Fibroblast of pulmonary artery (primary cell): ENCODE measurements around the gene TGIF1.

Source experiments
- DNase-seq: peaks from one replicate; pipeline ENCODE4 v3.0.0-alpha.2; 2010; ENCODE audit warnings: low read depth
- H3K4me3 ChIP-seq: replicated peaks from 2 replicates; pipeline ENCODE4 v1.5.1; 2011; ENCODE audit warnings: low read depth, mild to moderate bottlenecking, control low read depth, low read length, moderate library complexity
- TF ChIP-seq, protein P1 (sequence below): IDR thresholded peaks from 2 replicates; pipeline ENCODE4 v1.5.1; 2011; ENCODE audit warnings: mild to moderate bottlenecking, control low read depth, low read length, inconsistent platforms; ENCODE audit errors: missing control alignments

The TGIF1 gene

DNA sequence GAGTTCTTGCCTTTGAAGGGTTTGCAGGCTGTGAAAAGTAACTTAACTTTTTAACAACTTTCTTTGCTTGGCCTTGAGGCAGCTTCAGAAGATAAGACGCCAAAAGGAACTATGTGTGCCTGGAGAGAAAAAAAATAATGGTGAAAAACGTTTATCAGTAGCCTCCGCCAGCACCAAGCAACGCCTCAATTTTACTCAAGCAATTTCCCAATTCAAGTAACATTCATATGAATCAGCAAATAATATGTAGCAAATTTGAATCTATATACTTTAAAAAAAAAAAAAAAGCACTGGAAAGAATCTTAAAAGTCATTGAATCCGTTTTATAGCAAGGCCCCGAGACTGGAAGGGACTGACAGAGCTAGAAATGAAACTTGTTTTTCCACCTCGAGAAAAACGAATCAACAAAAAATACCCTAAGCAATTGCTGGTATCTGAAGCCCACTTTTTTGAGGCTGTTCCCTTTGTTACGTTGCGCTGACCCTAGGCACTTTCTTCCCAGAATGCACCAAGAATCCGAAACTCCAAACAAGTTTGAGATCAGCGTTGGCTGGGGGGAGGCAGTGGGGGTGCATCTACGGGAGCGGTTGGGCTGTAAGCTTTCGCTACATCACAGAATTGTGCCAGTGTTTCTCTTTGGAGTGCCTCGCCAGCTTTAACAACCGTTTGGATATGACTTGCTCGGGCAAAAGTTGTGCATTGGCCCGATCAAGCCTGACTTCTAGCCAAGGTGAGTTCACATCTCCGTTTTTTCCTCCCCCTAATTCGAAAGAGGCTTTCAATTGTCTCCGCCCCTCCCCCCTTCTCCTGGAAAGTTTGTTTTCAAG, 2.7 kb upstream of the TGIF1 start:
- H3K4me3 ChIP-seq = peak overlapping the region; percentile 83
- TF ChIP-seq, protein P1, sequence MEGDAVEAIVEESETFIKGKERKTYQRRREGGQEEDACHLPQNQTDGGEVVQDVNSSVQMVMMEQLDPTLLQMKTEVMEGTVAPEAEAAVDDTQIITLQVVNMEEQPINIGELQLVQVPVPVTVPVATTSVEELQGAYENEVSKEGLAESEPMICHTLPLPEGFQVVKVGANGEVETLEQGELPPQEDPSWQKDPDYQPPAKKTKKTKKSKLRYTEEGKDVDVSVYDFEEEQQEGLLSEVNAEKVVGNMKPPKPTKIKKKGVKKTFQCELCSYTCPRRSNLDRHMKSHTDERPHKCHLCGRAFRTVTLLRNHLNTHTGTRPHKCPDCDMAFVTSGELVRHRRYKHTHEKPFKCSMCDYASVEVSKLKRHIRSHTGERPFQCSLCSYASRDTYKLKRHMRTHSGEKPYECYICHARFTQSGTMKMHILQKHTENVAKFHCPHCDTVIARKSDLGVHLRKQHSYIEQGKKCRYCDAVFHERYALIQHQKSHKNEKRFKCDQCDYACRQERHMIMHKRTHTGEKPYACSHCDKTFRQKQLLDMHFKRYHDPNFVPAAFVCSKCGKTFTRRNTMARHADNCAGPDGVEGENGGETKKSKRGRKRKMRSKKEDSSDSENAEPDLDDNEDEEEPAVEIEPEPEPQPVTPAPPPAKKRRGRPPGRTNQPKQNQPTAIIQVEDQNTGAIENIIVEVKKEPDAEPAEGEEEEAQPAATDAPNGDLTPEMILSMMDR = no peak
- DNase-seq = peak; percentile 84

DNA sequence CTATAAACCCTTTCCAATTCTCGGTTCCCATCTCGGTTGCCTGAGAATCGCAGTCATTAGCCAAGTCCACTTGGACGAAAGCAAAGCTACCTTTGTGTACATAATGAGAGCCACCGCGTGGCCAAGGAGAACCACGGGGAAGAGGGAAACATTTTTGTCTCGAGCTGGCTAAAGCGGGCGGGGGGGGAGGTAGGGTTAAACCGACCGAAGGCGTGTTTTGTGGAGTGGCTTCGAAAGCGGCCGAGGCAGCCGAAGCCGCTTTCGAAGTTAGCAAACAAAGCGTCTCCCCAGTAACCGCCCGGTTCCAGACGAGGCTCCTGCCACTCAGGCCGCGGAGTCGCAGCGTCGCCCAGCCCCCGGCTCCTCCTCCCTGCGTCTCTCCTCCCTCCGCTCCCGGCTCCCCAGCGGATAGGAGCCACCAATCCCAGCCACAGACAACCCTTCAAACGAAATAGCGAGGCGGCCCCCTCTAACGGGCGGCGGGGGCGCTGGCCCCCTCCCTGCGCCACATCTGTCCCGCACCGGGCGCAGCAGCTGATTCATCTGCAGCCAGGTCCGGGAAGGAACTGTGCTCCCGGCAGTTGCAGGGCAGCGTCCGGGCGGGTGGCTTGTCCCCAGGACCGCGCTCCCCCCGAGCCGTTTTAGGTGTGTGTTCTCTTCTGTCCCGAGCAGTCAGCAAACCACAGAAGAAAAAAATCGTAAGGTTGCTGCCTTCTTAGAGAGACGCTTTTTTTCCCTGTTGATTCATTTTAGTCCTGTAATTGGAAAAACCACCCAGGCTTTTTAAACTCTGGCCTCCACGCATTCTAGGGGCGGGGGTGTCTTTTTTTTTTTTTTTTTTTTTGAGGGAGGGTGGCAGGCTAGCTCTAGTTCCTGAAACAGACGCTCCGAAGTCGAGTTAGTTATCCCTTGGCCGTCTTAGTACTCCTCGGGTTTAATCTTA, 1.8 kb upstream of the TGIF1 start:
- H3K4me3 ChIP-seq = peak overlapping the region; percentile 83
- peak; percentile 98 for DNase-seq

DNA sequence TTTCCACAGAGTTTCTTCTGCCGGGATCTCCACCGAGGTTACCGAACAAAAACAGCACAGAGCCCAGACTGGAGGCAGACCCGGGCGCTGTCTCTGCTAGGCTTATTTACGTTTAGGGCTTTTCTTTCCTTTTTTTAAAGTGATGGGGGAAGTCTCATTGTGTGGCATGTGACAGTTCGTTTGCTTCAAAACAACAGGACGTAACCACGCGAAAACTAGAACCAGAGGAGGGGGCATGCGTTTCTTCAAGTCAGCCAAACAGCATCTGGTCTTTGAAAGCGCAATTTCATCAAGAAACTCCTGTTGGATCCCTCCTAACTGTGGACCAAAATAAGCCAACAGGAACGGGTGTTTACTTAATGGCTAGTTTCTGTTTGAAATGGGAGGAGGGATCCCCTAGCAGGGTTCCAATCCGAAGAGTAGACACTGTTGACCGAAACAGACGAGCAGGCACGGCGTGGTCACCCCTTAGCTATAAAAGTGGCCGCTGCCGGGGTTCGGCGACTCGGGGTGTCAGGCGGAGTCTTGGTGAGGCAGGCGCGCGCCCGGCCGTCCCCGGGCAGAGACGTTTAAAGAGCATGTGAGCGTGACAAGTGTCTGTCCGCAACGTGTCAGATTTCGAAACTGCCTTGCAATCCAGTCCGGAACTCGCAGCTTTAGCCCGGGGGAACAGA, 997 bp upstream of the TGIF1 start:
- DNase-seq = peak; percentile 92
- peak overlapping the region; percentile 83 for H3K4me3 ChIP-seq
- TF ChIP-seq, protein P1 = no peak

More for the DNA sequence above, 1.8 kb upstream of the TGIF1 start:
- TF ChIP-seq, protein P1 = peak; percentile 4

DNA sequence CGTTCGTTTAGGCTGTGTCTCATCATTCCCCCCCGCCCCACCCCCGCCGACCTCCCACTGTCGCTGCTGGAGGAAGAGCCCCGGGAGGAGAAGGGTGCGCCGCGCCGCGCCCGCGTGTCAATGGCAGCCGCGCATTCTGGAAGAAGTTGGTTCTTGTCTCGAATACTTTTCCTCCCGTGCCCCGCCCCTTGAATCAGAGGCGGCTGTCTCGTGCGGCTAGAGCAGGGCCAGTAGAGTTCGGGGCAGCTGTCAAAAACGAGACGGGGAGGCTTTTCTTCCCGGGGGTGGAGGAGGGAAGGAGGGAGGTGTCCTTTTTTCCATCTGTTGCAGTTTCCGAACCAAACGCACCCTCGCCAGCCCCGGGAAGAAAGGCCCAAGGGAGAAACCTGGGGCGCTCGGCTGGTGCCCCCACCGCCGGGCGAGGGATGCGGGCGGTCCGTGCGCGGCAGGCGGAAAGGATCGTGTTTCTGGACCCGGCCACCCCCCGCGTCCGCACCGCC, 410 bp upstream of the TGIF1 start:
- TF ChIP-seq, protein P1 = no peak
- peak; percentile 87 for DNase-seq
- H3K4me3 ChIP-seq = peak overlapping the region; percentile 83

DNA sequence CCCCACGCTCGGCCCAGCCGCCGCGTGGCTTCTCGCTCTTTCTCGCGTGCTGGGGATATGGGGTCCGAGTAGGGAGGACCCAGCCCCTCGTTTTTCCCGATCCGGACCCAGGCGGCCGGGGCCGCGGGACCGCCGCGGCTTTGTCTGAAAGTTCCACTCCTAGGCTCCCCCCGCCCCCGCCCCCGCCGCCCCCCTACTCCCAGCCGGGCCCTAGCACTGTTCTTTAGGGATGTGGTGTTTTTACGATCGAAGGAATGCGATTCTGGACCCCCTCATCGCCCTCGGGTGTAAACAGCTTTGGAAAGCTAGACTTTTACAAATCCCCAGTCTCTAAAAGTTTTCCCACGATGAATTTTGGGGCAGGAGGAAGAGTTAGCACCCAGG, 819 bp downstream of the TGIF1 start:
- H3K4me3 ChIP-seq = peak overlapping the region; percentile 83
- DNase-seq = no peak
- TF ChIP-seq, protein P1 = no peak

DNA sequence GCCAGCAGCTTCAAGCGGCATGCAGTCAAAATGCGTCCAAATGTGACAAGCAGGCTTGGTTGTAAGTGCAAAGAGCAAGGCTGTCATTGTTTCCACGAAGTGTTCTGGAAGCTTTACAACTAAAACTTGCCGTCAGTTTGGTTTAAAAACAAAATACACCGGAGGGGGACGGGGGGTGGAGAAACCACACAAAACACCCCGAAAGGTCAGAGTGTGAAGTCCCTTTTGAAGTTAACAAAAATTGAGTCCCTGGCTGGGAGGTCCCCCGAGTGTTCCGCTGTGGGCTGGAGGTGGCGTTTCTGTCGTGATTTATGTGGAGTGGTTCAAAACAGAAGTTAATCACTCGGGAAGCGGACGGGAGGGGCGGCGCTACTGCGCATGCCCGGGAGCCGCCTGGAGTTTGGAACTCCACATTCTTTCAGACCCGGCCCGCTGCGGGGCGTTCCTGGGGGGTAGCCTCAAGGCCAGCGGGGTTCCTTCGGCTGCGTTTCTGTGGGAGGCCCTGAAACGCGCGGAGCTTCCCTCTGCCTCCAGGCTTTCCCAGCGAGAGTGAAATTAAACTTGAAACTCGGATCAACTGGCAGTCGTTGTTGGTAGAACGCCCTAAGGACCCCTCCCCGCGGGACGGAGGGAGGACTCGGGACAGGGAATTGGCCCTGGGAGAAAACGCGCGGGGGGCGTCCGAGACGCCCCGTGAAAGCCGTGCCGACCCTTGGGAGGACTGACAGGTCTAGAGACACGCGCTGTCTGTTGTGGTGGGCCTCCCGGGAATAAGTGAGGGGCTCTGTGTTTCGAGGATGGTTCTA, 1.4 kb downstream of the TGIF1 start:
- peak overlapping the region; percentile 83 for H3K4me3 ChIP-seq
- peak; percentile 93 for DNase-seq
- TF ChIP-seq, protein P1 = no peak
